H1 (cell line): Measurements from ENCODE around the gene CFAP61. TPM values are rescaled to one million over a fixed set of nuclear protein-coding genes. Genes with fewer than 3 reads are reported as not detected.

Experiments
- CTCF ChIA-PET: fragments of 300-600 bp; sonication (Branson Sonifier 250); formaldehyde crosslinking; loops from one replicate; lab custom pipeline; 2021; ENCODE audit not compliant: partially characterized antibody; lab: Charles Lee
- POLR2A ChIA-PET: fragments of 300-600 bp; sonication (Branson Sonifier 250); formaldehyde crosslinking; loops from one replicate; lab custom pipeline; 2021; ENCODE audit warnings: inconsistent platforms; ENCODE audit not compliant: partially characterized antibody; lab: Charles Lee
- DNase-seq, 2 experiments: peaks; one replicate each; pipeline versions ENCODE4 v3.0.0 to v3.0.0-alpha.2; 2010 to 2022; ENCODE audit warnings: low spot score in 2 of 2, low read depth in 1 of 2, mixed read lengths in 1 of 2
- FAIRE-seq: peaks from 2 replicates; lab custom pipeline; 2011; peaks lifted over from hg19 to GRCh38; lab: Jason Lieb, UNC
- H2AFZ ChIP-seq: 2 replicates; pipeline ENCODE4 v1.8.1; 2012; ENCODE audit warnings: low read length, inconsistent platforms
- H2AK5ac ChIP-seq: 2 replicates; pipeline ENCODE4 v1.6.1; 2013; ENCODE audit warnings: low read depth, low read length
- H2BK120ac ChIP-seq: replicated peaks from 2 replicates; pipeline ENCODE3; 2013; ENCODE audit warnings: low read depth, low read length, inconsistent platforms
- H2BK12ac ChIP-seq: 2 replicates; pipeline ENCODE4 v1.6.1; 2013; ENCODE audit warnings: low read depth, low read length
- H2BK15ac ChIP-seq: 2 replicates; pipeline ENCODE4 v1.6.1; 2013; ENCODE audit warnings: low read length
- H2BK20ac ChIP-seq: 2 replicates; pipeline ENCODE4 v1.6.1; 2013; ENCODE audit warnings: low read length
- H2BK5ac ChIP-seq: 2 replicates; pipeline ENCODE4 v1.6.1; 2013; ENCODE audit warnings: low read depth, low read length
- H3K14ac ChIP-seq: 2 replicates; pipeline ENCODE4 v1.6.1; 2013; ENCODE audit warnings: inconsistent platforms; ENCODE audit not compliant: insufficient read length
- H3K18ac ChIP-seq: 2 replicates; pipeline ENCODE4 v1.6.1; 2013; ENCODE audit warnings: low read length; ENCODE audit errors: extremely low read depth
- H3K23ac ChIP-seq: 2 replicates; pipeline ENCODE4 v1.6.1; 2013; ENCODE audit warnings: inconsistent platforms; ENCODE audit not compliant: insufficient read length
- H3K23me2 ChIP-seq: 2 replicates; pipeline ENCODE4 v1.6.1; 2013; ENCODE audit warnings: low read depth, low read length
- H3K27ac ChIP-seq: 2 replicates; pipeline ENCODE4 v1.6.1; 2011; ENCODE audit warnings: low read depth, low read length, inconsistent platforms
- H3K27me3 ChIP-seq, 4 experiments: replicated peaks in 1 of 4; 1 replicate in 1 of 4; 2 replicates in 3 of 4; pipeline versions ENCODE4 v1.6.1 to v1.8.1; 2011 to 2013; ENCODE audit warnings: low read length in 3 of 4, mild to moderate bottlenecking in 3 of 4, inconsistent platforms in 2 of 4, mixed read lengths in 2 of 4, moderate library complexity in 1 of 4; ENCODE audit not compliant: control insufficient read depth in 3 of 4, insufficient read depth in 3 of 4; ENCODE audit errors: extremely low read depth in 1 of 4
- H3K36me3 ChIP-seq, 4 experiments: 2 replicates each; pipeline versions ENCODE4 v1.6.1 to v1.8.1; 2011 to 2013; ENCODE audit warnings: mild to moderate bottlenecking in 4 of 4, low read length in 3 of 4, moderate library complexity in 2 of 4, control low read depth in 1 of 4, inconsistent platforms in 1 of 4; ENCODE audit not compliant: insufficient read depth in 4 of 4, control insufficient read depth in 2 of 4
- H3K4ac ChIP-seq: replicated peaks from 2 replicates; pipeline ENCODE3; 2013; ENCODE audit warnings: low read length, low read depth, mixed read lengths, inconsistent platforms; ENCODE audit not compliant: insufficient read length
- H3K4me1 ChIP-seq, 4 experiments: replicated peaks in 1 of 4; 1 replicate in 1 of 4; 2 replicates in 3 of 4; pipeline versions ENCODE4 v1.6.1 to v1.8.1; 2011 to 2013; ENCODE audit warnings: low read length in 3 of 4, inconsistent platforms in 2 of 4, mixed read lengths in 1 of 4; ENCODE audit not compliant: insufficient read depth in 4 of 4, control insufficient read depth in 3 of 4
- H3K4me2 ChIP-seq, 2 experiments: 2 replicates each; pipeline versions ENCODE4 v1.6.1 to v1.8.1; 2011 to 2013; ENCODE audit warnings: low read depth in 2 of 2, low read length in 2 of 2, control low read depth in 1 of 2, inconsistent platforms in 1 of 2, mild to moderate bottlenecking in 1 of 2; ENCODE audit not compliant: insufficient read depth in 1 of 2
- H3K4me3 ChIP-seq, 4 experiments: fragments of 200-600, 300-600 bp in 1 of 4; sonication (generic), shearing (Covaris generic), sonication (Bioruptor Twin) in 1 of 4; 2 replicates each; pipeline versions ENCODE4 v1.5.1 to v1.8.1; 2011 to 2016; ENCODE audit warnings: low read length in 4 of 4, low read depth in 3 of 4, control low read depth in 2 of 4, inconsistent platforms in 2 of 4, mild to moderate bottlenecking in 2 of 4, mixed read lengths in 1 of 4, moderate library complexity in 1 of 4; ENCODE audit not compliant: insufficient read depth in 2 of 4; ENCODE audit errors: extremely low read depth in 1 of 4
- H3K56ac ChIP-seq: replicated peaks from 2 replicates; pipeline ENCODE3; 2013; ENCODE audit warnings: low read depth, mild to moderate bottlenecking, mixed read lengths, low read length, inconsistent platforms; ENCODE audit not compliant: insufficient read length
- H3K79me1 ChIP-seq: 2 replicates; pipeline ENCODE4 v1.6.1; 2013; ENCODE audit warnings: low read depth, low read length, control low read depth
- H3K79me2 ChIP-seq, 2 experiments: 2 replicates each; pipeline versions ENCODE4 v1.6.1 to v1.8.1; 2012 to 2013; ENCODE audit warnings: low read length in 2 of 2, mild to moderate bottlenecking in 2 of 2, inconsistent platforms in 1 of 2; ENCODE audit not compliant: insufficient read depth in 2 of 2, control insufficient read depth in 1 of 2
- H3K9ac ChIP-seq, 4 experiments: replicated peaks in 1 of 4; 1 replicate in 1 of 4; 2 replicates in 3 of 4; pipeline versions ENCODE4 v1.6.1 to v1.8.1; 2011 to 2013; ENCODE audit warnings: low read depth in 3 of 4, low read length in 3 of 4, control low read depth in 2 of 4, mild to moderate bottlenecking in 2 of 4, moderate library complexity in 2 of 4, inconsistent platforms in 1 of 4; ENCODE audit errors: extremely low read depth in 1 of 4
- H3K9me3 ChIP-seq, 2 experiments: 2 replicates each; pipeline versions ENCODE4 v1.6.1 to v1.8.1; 2012 to 2013; ENCODE audit warnings: mild to moderate bottlenecking in 2 of 2, moderate library complexity in 2 of 2, control low read depth in 1 of 2, inconsistent platforms in 1 of 2, low read depth in 1 of 2, low read length in 1 of 2, mixed read lengths in 1 of 2; ENCODE audit not compliant: insufficient read depth in 2 of 2
- H4K20me1 ChIP-seq, 2 experiments: replicated peaks in 1 of 2; 2 replicates each; pipeline versions ENCODE3 to v1.8.1; 2011 to 2013; ENCODE audit warnings: inconsistent platforms in 2 of 2, low read length in 2 of 2, mild to moderate bottlenecking in 1 of 2; ENCODE audit not compliant: insufficient read depth in 2 of 2, control insufficient read depth in 1 of 2
- H4K5ac ChIP-seq: 2 replicates; pipeline ENCODE4 v1.6.1; 2013; ENCODE audit warnings: low read length, low read depth, mixed read lengths, inconsistent platforms; ENCODE audit not compliant: insufficient read length
- H4K8ac ChIP-seq: 2 replicates; pipeline ENCODE4 v1.8.0; 2013; ENCODE audit warnings: mild to moderate bottlenecking, moderate library complexity, low read length, inconsistent platforms; ENCODE audit not compliant: insufficient read depth; ENCODE audit errors: extremely low read depth
- H4K91ac ChIP-seq: replicated peaks from 2 replicates; pipeline ENCODE3; 2013; ENCODE audit warnings: low read length, mixed read lengths, inconsistent platforms; ENCODE audit not compliant: insufficient read length
- BACH1 ChIP-seq: IDR thresholded peaks from 2 replicates; pipeline ENCODE4 v1.6.1; 2012; ENCODE audit warnings: low read length, improper control_type of control experiment
- WGBS, 2 experiments: shearing (Covaris generic) in 1 of 2; methylation state at CpG; one replicate each; pipeline versions ENCODE4 v1.1.6 to v1.1.7; 2013 to 2015; ENCODE audit warnings: low lambda C conversion rate in 2 of 2, mixed read lengths in 2 of 2, inconsistent platforms in 1 of 2, low coverage in 1 of 2, missing lambda C conversion rate in 1 of 2; ENCODE audit not compliant: insufficient replicate concordance in 2 of 2, insufficient coverage in 1 of 2, insufficient read length in 1 of 2; ENCODE audit errors: extremely low coverage in 1 of 2, missing lambda C conversion rate in 1 of 2; 5-methylcytosine and 5-hydroxymethylcytosine counted together
- polyA plus RNA-seq, 7 experiments: library from polyadenylated mRNA; depleted of rRNA in 3 of 7; stranded (reverse) in 5 of 7; unstranded in 2 of 7; fragments of >200 nt in 5 of 7; fragments of 200-250 nt in 2 of 7; gene quantifications; 1 replicate in 5 of 7; 2 replicates in 1 of 7; 4 replicates in 1 of 7; pipeline versions ENCODE4 v1.2.1 to v1.2.3, GENCODE V29; 2011 to 2013; ENCODE audit warnings: missing spikeins in 2 of 7, mixed read lengths in 2 of 7
- total RNA-seq: library from RNA; stranded (reverse); fragmentation: NEBNext Ultra II Directional; extraction: Animal tissue kit (Norgen Biotek cat#: 25700); gene quantifications from 2 replicates; pipeline ENCODE4 v1.2.1, GENCODE V29; 2021

CFAP61 gene
- total and polyA plus RNA-seq, 2 of the 8 experiments (the other 6 are each of a cell fraction or from before 2014, with no cell fraction given): 0.29 to 0.61 TPM

GRCh38 chr20:20251317-20251716 lies 199.0 kb downstream of the CFAP61 start:
- H3K18ac ChIP-seq: no peak overlapping the region
- no peak overlapping the region for H4K91ac ChIP-seq
- no peaks in the 10 kb centered on the region for H3K36me3 ChIP-seq
- H2BK5ac ChIP-seq: no peak overlapping the region
- no peak overlapping the region for H3K23ac ChIP-seq
- no peak overlapping the region for H3K4me2 ChIP-seq
- no peak overlapping the region for H2AK5ac ChIP-seq
- no peaks in the 10 kb centered on the region for H3K79me2 ChIP-seq
- H2BK12ac ChIP-seq: no peak overlapping the region
- no peak overlapping the region for H4K5ac ChIP-seq
- DNase-seq (no peak), FAIRE-seq (no peak)
- H3K4me1 ChIP-seq: no peaks in the 10 kb centered on the region
- peaks cover 0 to 4% (median 0%) of the 10 kb centered on the region in 4 experiments; a peak in 1 of 7 replicates for H3K27me3 ChIP-seq
- no peaks in the 10 kb centered on the region for H3K79me1 ChIP-seq
- no peak overlapping the region for H3K27ac ChIP-seq
- no peaks in the 10 kb centered on the region for H4K20me1 ChIP-seq
- no peak overlapping the region for H4K8ac ChIP-seq
- H2BK15ac ChIP-seq: no peak overlapping the region
- no peak overlapping the region for H3K9ac ChIP-seq
- TF ChIP-seq BACH1: no peak
- no peak overlapping the region for H3K56ac ChIP-seq
- no peak overlapping the region for H3K4me3 ChIP-seq
- H3K9me3 ChIP-seq: no peaks in the 10 kb centered on the region
- CTCF ChIA-PET: interaction anchor here (11.3 kb wide), 1 partner anchor 13 kb away, joined by 88 read pairs; no protein-coding TSS in a partner anchor
- H3K4ac ChIP-seq: no peak overlapping the region
- H3K14ac ChIP-seq: no peak overlapping the region
- no peaks in the 10 kb centered on the region for H3K23me2 ChIP-seq
- 86% methylated on average over 10 of the region's 10 CpGs; no CpG with 5 or more reads in 1 of the 2 experiments for WGBS, 2 experiments
- no peak overlapping the region for H2BK120ac ChIP-seq
- POLR2A ChIA-PET: no interaction called here
- H2BK20ac ChIP-seq: no peak overlapping the region
- H2AFZ ChIP-seq: no peak overlapping the region
